Coronary artery (tissue), 2 donors: ENCODE measurements around the gene TAS2R40.
"Not testable (repeated sequence)": the region's sequence is repeated elsewhere in the genome, so short reads cannot be mapped to it uniquely, and the experiment has no call there.

ENCODE experiments used
- DNase-seq: peaks from one replicate; pipeline ENCODE4 v3.0.0-alpha.2; 2017; ENCODE audit warnings: low spot score
- H3K27ac ChIP-seq, 2 donors: fragments of 200-600 bp; sonication (generic); one replicate each; pipeline ENCODE4 v1.5.1; 2016 to 2019
- H3K4me3 ChIP-seq: fragments of 200-600 bp; sonication (generic); 2 replicates; pipeline ENCODE4 v1.5.1; 2016; ENCODE audit warnings: mild to moderate bottlenecking, moderate library complexity
- TF ChIP-seq, protein P1 (sequence below): fragments of 200-600 bp; sonication (generic); IDR thresholded peaks from one replicate; pipeline ENCODE4 v1.5.1; 2019; ENCODE audit warnings: antibody characterized with exemption

Gene TAS2R40

GRCh38 chr7:143221737-143222136 is at the start of gene TAS2R40:
Gene TAS2R40 (plus strand): TSS chr7:143222037. CDS start chr7:143222079, 42 bp downstream.
- H3K4me3 ChIP-seq: no peak within 1 kb of the TSS
- TF ChIP-seq, protein P1, sequence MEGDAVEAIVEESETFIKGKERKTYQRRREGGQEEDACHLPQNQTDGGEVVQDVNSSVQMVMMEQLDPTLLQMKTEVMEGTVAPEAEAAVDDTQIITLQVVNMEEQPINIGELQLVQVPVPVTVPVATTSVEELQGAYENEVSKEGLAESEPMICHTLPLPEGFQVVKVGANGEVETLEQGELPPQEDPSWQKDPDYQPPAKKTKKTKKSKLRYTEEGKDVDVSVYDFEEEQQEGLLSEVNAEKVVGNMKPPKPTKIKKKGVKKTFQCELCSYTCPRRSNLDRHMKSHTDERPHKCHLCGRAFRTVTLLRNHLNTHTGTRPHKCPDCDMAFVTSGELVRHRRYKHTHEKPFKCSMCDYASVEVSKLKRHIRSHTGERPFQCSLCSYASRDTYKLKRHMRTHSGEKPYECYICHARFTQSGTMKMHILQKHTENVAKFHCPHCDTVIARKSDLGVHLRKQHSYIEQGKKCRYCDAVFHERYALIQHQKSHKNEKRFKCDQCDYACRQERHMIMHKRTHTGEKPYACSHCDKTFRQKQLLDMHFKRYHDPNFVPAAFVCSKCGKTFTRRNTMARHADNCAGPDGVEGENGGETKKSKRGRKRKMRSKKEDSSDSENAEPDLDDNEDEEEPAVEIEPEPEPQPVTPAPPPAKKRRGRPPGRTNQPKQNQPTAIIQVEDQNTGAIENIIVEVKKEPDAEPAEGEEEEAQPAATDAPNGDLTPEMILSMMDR: no peak
- DNase-seq: no peak
- peak within 1 kb of the TSS in 1 of 2 donors; percentile 37 for H3K27ac ChIP-seq

GRCh38 chr7:143172354-143172753 is 49.5 kb upstream of the TAS2R40 start:
- no peak overlapping the region for H3K27ac ChIP-seq
- H3K4me3 ChIP-seq: peak overlapping the region; percentile 42
- no peak for DNase-seq
- TF ChIP-seq, protein P1: no peak

GRCh38 chr7:143176128-143176527 is 45.7 kb upstream of the TAS2R40 start:
- no peak for DNase-seq
- Histone ChIP-seq H3K4me3 (no peak overlapping the region), H3K27ac (no peak overlapping the region)
- TF ChIP-seq, protein P1: no peak

DNA sequence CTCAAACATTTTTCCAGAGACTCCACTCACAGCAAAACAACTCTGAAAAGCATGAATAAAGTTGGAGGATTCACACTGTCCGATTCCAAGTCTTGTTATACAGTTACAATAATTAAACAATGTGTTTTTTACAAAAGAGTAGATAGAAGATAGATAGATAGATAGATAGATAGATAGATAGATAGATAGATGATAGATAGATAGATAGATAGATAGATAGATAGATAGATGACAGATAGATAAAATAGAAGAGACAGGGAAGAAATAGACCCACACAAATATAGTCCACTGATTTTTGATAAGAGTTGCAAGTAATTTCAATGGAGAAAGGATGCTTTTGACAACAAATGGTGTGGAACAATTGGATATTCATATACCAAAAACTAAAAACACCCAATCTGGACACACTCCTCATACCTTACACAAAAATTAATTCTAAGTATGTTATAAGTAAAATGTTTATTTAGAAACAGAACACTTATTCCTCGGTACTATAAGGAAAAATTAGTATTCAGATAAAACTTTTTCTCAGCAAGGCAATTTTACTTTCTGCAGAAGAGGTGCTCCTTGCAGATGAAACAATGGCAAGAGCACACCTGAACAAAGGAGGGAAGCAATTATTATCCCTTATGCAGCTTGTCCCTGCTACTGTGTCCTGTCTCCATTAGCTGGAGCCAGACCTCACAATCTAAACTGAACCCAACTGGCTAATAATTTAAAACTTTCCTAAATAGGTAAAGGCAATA is 44.3 kb upstream of the TAS2R40 start:
- no peak overlapping the region for H3K4me3 ChIP-seq
- DNase-seq: no peak
- no peak overlapping the region for H3K27ac ChIP-seq
- TF ChIP-seq, protein P1: no peak

- not testable (repeated sequence) for H3K4me3 ChIP-seq, DNase-seq, H3K27ac ChIP-seq
Observed at GRCh38 chr7:143180771-143181170, 41.1 kb upstream of the TAS2R40 start.

GRCh38 chr7:143181349-143181748 is 40.5 kb upstream of the TAS2R40 start:
- TF ChIP-seq, protein P1: no peak
- no peak for DNase-seq
- no peak overlapping the region for H3K27ac ChIP-seq
- no peak overlapping the region for H3K4me3 ChIP-seq

DNA sequence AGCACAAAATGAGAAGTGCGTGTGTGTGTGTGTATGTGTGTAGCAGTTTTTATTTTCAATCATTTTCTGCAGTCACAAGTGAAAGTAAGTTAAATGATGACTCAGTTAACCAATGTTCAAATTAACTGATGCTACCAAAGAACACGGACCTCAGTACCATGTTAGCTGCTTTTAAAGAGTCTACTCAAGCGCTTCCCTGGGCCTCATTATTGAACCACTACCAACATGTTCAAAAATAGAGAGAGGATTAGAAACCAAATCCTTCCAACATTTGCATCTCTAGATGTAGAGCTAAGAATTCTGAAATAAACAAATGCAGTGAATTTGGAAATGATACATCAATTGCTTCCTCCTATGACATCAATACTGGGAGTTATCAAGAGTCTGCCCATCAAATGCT is 38.8 kb upstream of the TAS2R40 start, which contains the start of gene TAS2R39:
Gene TAS2R39 (plus strand): TSS at position 396 of the 400 bp plus-strand sequence. CDS start 0 bp downstream, at position 396.
- Histone ChIP-seq H3K4me3 (no peak within 1 kb of the TSS), H3K27ac (no peak within 1 kb of the TSS)
- TF ChIP-seq, protein P1: no peak
- no peak for DNase-seq
